Measurements from ENCODE around the gene RPL14. TPM values are rescaled to one million over a fixed set of nuclear protein-coding genes. Genes with fewer than 3 reads are reported as not detected.

Gene RPL14
- total RNA-seq, 1 donor from 2014 or later: 1,811 TPM

DNA sequence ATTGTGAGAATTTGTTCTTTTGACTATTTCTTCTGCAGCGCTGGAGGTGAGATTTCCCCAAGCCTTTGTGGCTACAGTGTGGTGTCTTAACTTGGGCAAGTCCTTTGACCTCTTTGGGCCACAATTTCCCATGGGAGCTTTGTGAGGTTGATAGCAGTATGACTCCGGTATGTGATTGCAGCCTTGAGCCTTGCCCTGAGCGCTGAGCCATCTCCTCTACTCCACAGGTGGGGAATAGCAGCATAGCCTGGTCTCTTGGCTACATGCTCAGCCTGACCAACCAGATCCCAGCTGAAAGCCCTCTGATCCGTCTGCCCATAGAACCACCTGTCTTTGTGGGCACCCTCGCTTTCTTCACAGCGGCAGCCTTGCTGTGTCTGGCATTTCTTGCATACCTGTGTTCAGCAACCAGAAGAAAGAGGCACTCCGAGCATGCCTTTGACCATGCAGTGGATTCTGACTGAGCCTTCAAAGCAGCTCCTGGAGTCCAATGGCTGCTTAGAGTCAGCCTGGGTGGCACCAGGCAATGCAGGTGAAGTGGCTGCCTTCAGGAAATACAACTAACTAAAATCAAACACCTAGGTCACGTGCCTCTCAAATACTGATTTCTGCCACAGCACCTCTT lies 30.0 kb upstream of the RPL14 start:
- TF ChIP-seq, protein P1, sequence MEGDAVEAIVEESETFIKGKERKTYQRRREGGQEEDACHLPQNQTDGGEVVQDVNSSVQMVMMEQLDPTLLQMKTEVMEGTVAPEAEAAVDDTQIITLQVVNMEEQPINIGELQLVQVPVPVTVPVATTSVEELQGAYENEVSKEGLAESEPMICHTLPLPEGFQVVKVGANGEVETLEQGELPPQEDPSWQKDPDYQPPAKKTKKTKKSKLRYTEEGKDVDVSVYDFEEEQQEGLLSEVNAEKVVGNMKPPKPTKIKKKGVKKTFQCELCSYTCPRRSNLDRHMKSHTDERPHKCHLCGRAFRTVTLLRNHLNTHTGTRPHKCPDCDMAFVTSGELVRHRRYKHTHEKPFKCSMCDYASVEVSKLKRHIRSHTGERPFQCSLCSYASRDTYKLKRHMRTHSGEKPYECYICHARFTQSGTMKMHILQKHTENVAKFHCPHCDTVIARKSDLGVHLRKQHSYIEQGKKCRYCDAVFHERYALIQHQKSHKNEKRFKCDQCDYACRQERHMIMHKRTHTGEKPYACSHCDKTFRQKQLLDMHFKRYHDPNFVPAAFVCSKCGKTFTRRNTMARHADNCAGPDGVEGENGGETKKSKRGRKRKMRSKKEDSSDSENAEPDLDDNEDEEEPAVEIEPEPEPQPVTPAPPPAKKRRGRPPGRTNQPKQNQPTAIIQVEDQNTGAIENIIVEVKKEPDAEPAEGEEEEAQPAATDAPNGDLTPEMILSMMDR (IDR thresholded peaks at IDR 0.05; ENCODE audit: unreplicated experiment): no peak
- Mint-ChIP-seq H3K27me3 (peaks cover 3% of the 10 kb centered on the region), H3K27ac (no peak overlapping the region), H3K36me3 (ENCODE audit: insufficient read depth) (no peaks in the 10 kb centered on the region), H3K4me1 (ENCODE audit: low read depth) (no peaks in the 10 kb centered on the region), H3K4me3 (ENCODE audit: low read depth) (no peak overlapping the region), H3K9me3 (ENCODE audit: low read depth) (no peaks in the 10 kb centered on the region)
- DNase-seq (ENCODE audit: low spot score, unreplicated experiment): no peak

DNA sequence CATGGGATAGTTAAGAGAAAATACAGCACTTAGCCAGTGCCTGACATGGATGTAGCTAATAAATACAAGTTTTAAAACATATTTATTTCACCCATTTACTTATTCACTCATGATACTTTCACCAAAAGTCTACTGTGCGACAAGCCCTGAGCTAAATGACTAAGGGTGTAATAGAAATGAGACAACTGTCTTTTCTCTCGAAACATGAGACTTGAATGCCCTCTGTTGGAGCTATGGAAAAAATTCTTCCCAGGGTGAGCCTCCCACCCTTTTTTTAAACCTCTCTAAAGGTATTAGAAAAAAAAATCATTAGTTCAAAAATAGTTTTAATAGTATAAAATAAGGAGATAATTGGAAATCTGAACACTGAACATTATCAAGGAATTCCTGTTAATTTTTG lies 24.3 kb upstream of the RPL14 start:
- Mint-ChIP-seq H3K9me3 (ENCODE audit: low read depth) (no peaks in the 10 kb centered on the region), H3K27ac (no peak overlapping the region), H3K4me3 (ENCODE audit: low read depth) (no peak overlapping the region)

DNA sequence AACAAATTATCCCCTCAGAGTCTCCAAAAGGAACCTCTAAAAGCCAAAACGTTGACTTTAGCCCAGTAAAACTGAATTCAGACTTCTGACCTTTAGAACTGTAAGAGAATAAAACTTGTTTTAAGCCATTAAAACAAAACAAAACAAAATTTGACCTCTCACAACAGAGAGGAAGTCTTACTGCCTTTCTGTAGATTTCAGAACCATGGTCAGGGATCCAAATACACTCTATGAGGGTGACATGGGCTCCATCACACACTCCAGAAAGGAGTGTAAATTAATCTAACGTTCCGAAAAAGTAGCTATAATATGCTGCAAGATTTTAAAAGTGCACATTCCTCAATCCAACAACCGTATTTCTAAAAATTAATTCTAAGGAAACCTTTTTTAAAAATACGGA lies 19.2 kb upstream of the RPL14 start:
- peaks cover 4% of the 10 kb centered on the region for H3K27me3 Mint-ChIP-seq
- DNase-seq (ENCODE audit: low spot score, unreplicated experiment): no peak
- TF ChIP-seq, protein P1 (IDR thresholded peaks at IDR 0.05; ENCODE audit: unreplicated experiment): no peak
- H3K4me3 Mint-ChIP-seq (ENCODE audit: low read depth): no peak overlapping the region
- no peaks in the 10 kb centered on the region for H3K36me3 Mint-ChIP-seq (ENCODE audit: insufficient read depth)
- no peaks in the 10 kb centered on the region for H3K9me3 Mint-ChIP-seq (ENCODE audit: low read depth)
- H3K4me1 Mint-ChIP-seq (ENCODE audit: low read depth): no peaks in the 10 kb centered on the region
- H3K27ac Mint-ChIP-seq: no peak overlapping the region

More for the DNA sequence above, 24.3 kb upstream of the RPL14 start:
- no peak for DNase-seq (ENCODE audit: low spot score, unreplicated experiment)
- Mint-ChIP-seq H3K27me3 (peaks cover 3% of the 10 kb centered on the region), H3K4me1 (ENCODE audit: low read depth) (no peaks in the 10 kb centered on the region), H3K36me3 (ENCODE audit: insufficient read depth) (no peaks in the 10 kb centered on the region)
- TF ChIP-seq, protein P1 (IDR thresholded peaks at IDR 0.05; ENCODE audit: unreplicated experiment): no peak

DNA sequence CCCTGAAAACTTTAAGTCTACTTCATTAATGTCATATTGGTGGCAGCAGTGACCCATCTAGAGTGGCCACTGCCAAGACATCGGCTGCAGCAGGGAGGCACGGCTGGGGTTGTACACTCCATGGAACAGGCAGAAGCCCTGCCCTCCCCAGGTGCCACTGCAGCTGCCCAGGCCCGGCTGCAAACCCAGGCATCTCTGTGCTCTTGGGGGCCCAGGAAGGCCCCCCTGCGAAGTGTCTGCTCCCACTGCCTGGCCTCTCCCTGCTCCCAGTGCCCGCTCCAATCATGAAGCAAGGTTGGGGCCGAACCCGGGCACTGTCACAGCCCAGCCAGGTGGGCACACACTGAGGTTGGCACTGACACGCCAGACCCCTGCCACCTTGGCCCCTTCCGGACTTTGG lies 12.1 kb upstream of the RPL14 start:
- no peak overlapping the region for H3K4me3 Mint-ChIP-seq (ENCODE audit: low read depth)

DNA sequence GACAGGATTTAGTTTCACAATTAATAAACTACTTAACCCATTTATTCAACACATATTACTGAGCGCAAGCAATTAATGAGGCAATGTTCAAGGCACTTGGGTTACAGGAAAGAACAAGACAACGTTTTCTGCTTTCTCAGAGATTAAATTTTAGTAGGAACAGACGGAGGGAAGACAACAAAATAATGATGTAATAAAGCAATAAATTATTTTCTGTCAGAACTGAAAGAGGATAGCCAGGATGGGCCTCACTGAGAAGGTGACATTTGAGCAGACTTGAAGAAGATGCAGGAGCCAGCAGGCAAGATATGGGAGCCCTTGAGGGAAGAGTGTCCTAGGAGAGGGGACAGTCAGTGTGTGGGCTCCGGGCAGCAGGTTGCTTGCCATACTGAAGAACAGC lies 11.3 kb upstream of the RPL14 start:
- Mint-ChIP-seq H3K27me3 (no peaks in the 10 kb centered on the region), H3K27ac (no peak overlapping the region)
- TF ChIP-seq, protein P1 (IDR thresholded peaks at IDR 0.05; ENCODE audit: unreplicated experiment): no peak

More for the DNA sequence above, 12.1 kb upstream of the RPL14 start:
- TF ChIP-seq, protein P1 (IDR thresholded peaks at IDR 0.05; ENCODE audit: unreplicated experiment): no peak
- Mint-ChIP-seq H3K36me3 (ENCODE audit: insufficient read depth) (no peaks in the 10 kb centered on the region), H3K27me3 (peaks cover 4% of the 10 kb centered on the region), H3K9me3 (ENCODE audit: low read depth) (no peaks in the 10 kb centered on the region), H3K27ac (no peak overlapping the region), H3K4me1 (ENCODE audit: low read depth) (no peaks in the 10 kb centered on the region)
- no peak for DNase-seq (ENCODE audit: low spot score, unreplicated experiment)

More for the DNA sequence above, 11.3 kb upstream of the RPL14 start:
- Mint-ChIP-seq H3K9me3 (ENCODE audit: low read depth) (no peaks in the 10 kb centered on the region), H3K4me3 (ENCODE audit: low read depth) (no peak overlapping the region), H3K36me3 (ENCODE audit: insufficient read depth) (no peaks in the 10 kb centered on the region), H3K4me1 (ENCODE audit: low read depth) (no peaks in the 10 kb centered on the region)
- DNase-seq (ENCODE audit: low spot score, unreplicated experiment): no peak

Data from progenitor cell of endocrine pancreas (in vitro differentiated cells).